Panc1 (cell line): ENCODE data around the gene SLAMF7. TPM values are rescaled to one million over a fixed set of nuclear protein-coding genes. Genes with fewer than 3 reads are reported as not detected.

ENCODE experiments used
- ATAC-seq: fragments of 200-7000 bp; cut with Tn5 transposase; 2 replicates; pipeline ENCODE4 v1.9.1; 2020; ENCODE audit warnings: mild to moderate bottlenecking, moderate library complexity
- BruUV-seq: library from RNA; stranded (reverse); fragments of 400-500 nt; replicated peaks from 2 replicates; lab custom pipeline; 2021; lab: Mats Ljungman, UMichigan
- CTCF ChIA-PET: fragments of 300-600 bp; sonication (Branson Sonifier 250); formaldehyde crosslinking; loops from one replicate; lab custom pipeline; 2022; ENCODE audit warnings: antibody characterized with exemption; lab: Charles Lee
- POLR2A ChIA-PET: fragments of 300-600 bp; sonication (Branson Sonifier 250); formaldehyde crosslinking; loops from one replicate; lab custom pipeline; 2022; ENCODE audit warnings: antibody characterized with exemption; lab: Charles Lee
- DNase-seq: peaks from one replicate; pipeline ENCODE4 v3.0.0-alpha.2; 2010; ENCODE audit warnings: low read depth, low spot score
- H3K27ac ChIP-seq: 2 replicates; pipeline ENCODE4 v1.5.1; 2011; ENCODE audit warnings: mild to moderate bottlenecking, low read length, inconsistent platforms
- H3K27me3 ChIP-seq: fragments of 200-500 bp; sonication (Bioruptor generic); 2 replicates; pipeline ENCODE4 v1.6.0; 2014; ENCODE audit warnings: low read length, inconsistent platforms; ENCODE audit not compliant: control insufficient read depth, insufficient read depth
- H3K36me3 ChIP-seq: fragments of 200-500 bp; sonication (Bioruptor generic); 2 replicates; pipeline ENCODE4 v1.5.1; 2014; ENCODE audit warnings: inconsistent platforms, mild to moderate bottlenecking, low read length, moderate library complexity; ENCODE audit not compliant: control insufficient read depth, insufficient read depth
- H3K4me1 ChIP-seq: 2 replicates; pipeline ENCODE4 v1.5.1; 2011; ENCODE audit warnings: inconsistent platforms, mild to moderate bottlenecking, low read length, moderate library complexity; ENCODE audit not compliant: control insufficient read depth, insufficient read depth
- H3K4me3 ChIP-seq, 2 experiments: 2 replicates each; pipeline ENCODE4 v1.5.1; 2011 to 2012; ENCODE audit warnings: low read depth in 2 of 2, low read length in 2 of 2, mild to moderate bottlenecking in 2 of 2, inconsistent platforms in 1 of 2, moderate library complexity in 1 of 2
- H3K9me3 ChIP-seq: fragments of 200-500 bp; sonication (Bioruptor generic); 2 replicates; pipeline ENCODE4 v1.5.1; 2014; ENCODE audit warnings: low read depth, mild to moderate bottlenecking, inconsistent platforms, low read length, moderate library complexity; ENCODE audit not compliant: control insufficient read depth, insufficient read depth
- SIN3A ChIP-seq: IDR thresholded peaks from 2 replicates; pipeline ENCODE4 v1.6.1; 2012; ENCODE audit warnings: low read depth, mild to moderate bottlenecking, low read length, moderate library complexity, borderline replicate concordance; ENCODE audit not compliant: insufficient read depth
- TCF7L2 ChIP-seq: IDR thresholded peaks from 2 replicates; pipeline ENCODE4 v1.6.1; 2011; ENCODE audit warnings: mild to moderate bottlenecking, low read depth, low read length, inconsistent platforms
- in situ Hi-C: cut with HindIII; loops from 2 replicates; pipeline ENCODE4 v1.10.0; 2016; ENCODE audit warnings: low sequenced_read_pairs, low pct_unique_long_range_greater_than_20kb
- intact Hi-C: fragments of 100-400 bp; cut with micrococcal nuclease; formaldehyde crosslinking; loops from one replicate; pipeline ENCODE4 v1.10.0; 2022; ENCODE audit not compliant: unreplicated experiment
- total RNA-seq: library from RNA; stranded (reverse); gene quantifications from one replicate; pipeline ENCODE4 v1.2.1, GENCODE V29; 2021; ENCODE audit not compliant: unreplicated experiment
- TF ChIP-seq, protein P1 (sequence below), 2 experiments: IDR thresholded peaks; 2 replicates each; pipeline ENCODE4 v1.6.1; 2011 to 2012; ENCODE audit warnings: low read depth in 2 of 2, control low read depth in 1 of 2, low read length in 1 of 2, mild to moderate bottlenecking in 1 of 2, moderate library complexity in 1 of 2; ENCODE audit not compliant: insufficient read depth in 1 of 2
- TF ChIP-seq, protein P2 (sequence below): fragments of 450-650 bp; IDR thresholded peaks from 2 replicates; pipeline ENCODE4 v1.5.1; 2017; ENCODE audit warnings: mild to moderate bottlenecking

SLAMF7 gene
- total RNA-seq, 1 experiment from 2014 or later, result 0.21 TPM

GRCh38 chr1:160724465-160725242 lies 14.4 kb upstream of the SLAMF7 start:
- Histone ChIP-seq H3K36me3 (no peaks in the 10 kb centered on the region; the same call in 1 of the 2 replicates), H3K27me3 (peaks cover 17% of the 10 kb centered on the region), H3K27ac (no peak overlapping the region), H3K4me3 (0 out of 4 replicates have a peak overlapping the region, but pooled peaks of 1 of the 2 experiments have one; percentile 23), H3K9me3 (no peaks in the 10 kb centered on the region), H3K4me1 (peaks cover 4% of the 10 kb centered on the region; the same call in 1 of the 2 replicates)
- ATAC-seq (peak; percentile 56), DNase-seq (no peak)
- TF ChIP-seq, protein P1, sequence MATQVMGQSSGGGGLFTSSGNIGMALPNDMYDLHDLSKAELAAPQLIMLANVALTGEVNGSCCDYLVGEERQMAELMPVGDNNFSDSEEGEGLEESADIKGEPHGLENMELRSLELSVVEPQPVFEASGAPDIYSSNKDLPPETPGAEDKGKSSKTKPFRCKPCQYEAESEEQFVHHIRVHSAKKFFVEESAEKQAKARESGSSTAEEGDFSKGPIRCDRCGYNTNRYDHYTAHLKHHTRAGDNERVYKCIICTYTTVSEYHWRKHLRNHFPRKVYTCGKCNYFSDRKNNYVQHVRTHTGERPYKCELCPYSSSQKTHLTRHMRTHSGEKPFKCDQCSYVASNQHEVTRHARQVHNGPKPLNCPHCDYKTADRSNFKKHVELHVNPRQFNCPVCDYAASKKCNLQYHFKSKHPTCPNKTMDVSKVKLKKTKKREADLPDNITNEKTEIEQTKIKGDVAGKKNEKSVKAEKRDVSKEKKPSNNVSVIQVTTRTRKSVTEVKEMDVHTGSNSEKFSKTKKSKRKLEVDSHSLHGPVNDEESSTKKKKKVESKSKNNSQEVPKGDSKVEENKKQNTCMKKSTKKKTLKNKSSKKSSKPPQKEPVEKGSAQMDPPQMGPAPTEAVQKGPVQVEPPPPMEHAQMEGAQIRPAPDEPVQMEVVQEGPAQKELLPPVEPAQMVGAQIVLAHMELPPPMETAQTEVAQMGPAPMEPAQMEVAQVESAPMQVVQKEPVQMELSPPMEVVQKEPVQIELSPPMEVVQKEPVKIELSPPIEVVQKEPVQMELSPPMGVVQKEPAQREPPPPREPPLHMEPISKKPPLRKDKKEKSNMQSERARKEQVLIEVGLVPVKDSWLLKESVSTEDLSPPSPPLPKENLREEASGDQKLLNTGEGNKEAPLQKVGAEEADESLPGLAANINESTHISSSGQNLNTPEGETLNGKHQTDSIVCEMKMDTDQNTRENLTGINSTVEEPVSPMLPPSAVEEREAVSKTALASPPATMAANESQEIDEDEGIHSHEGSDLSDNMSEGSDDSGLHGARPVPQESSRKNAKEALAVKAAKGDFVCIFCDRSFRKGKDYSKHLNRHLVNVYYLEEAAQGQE (IDR thresholded peaks at IDR 0.05; ENCODE audit: insufficient read depth in 1 of 2, low read depth in 2 of 2, low read length in 1 of 2), result no peak
- TF ChIP-seq, protein P2, sequence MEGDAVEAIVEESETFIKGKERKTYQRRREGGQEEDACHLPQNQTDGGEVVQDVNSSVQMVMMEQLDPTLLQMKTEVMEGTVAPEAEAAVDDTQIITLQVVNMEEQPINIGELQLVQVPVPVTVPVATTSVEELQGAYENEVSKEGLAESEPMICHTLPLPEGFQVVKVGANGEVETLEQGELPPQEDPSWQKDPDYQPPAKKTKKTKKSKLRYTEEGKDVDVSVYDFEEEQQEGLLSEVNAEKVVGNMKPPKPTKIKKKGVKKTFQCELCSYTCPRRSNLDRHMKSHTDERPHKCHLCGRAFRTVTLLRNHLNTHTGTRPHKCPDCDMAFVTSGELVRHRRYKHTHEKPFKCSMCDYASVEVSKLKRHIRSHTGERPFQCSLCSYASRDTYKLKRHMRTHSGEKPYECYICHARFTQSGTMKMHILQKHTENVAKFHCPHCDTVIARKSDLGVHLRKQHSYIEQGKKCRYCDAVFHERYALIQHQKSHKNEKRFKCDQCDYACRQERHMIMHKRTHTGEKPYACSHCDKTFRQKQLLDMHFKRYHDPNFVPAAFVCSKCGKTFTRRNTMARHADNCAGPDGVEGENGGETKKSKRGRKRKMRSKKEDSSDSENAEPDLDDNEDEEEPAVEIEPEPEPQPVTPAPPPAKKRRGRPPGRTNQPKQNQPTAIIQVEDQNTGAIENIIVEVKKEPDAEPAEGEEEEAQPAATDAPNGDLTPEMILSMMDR, result 0 out of 2 replicates have a peak, but pooled peaks have one; percentile 10
- intact Hi-C loops (loop anchor here (5.0 kb wide), 1 partner anchor 228 kb away; the partner anchor contains the start of gene ITLN2), in situ Hi-C loops (no loop called here)
- ChIA-PET POLR2A (interaction anchor here (0.6 kb wide), 1 partner anchor 267 kb away, joined by 11 read pairs; no protein-coding TSS in a partner anchor), CTCF (no interaction called here)
- BruUV-seq, result no TSS peak

GRCh38 chr1:160726114-160726497 lies 12.9 kb upstream of the SLAMF7 start:
- H3K36me3 ChIP-seq, result no peaks in the 10 kb centered on the region; the same call in 1 of the 2 replicates
- CTCF ChIA-PET, result no interaction called here
- in situ Hi-C loops (no loop called here), intact Hi-C loops (loop anchor here (2.0 to 5.0 kb wide), 2 partner anchors 105 to 226 kb away; partner anchors contain the start of gene ITLN2)
- no TSS peak for BruUV-seq
- H3K27me3 ChIP-seq, result peaks cover 15% of the 10 kb centered on the region
- no peak overlapping the region for H3K4me3 ChIP-seq
- peaks cover 4% of the 10 kb centered on the region; the same call in 1 of the 2 replicates for H3K4me1 ChIP-seq
- POLR2A ChIA-PET, result no interaction called here
- ATAC-seq (no peak), DNase-seq (no peak)
- no peaks in the 10 kb centered on the region for H3K9me3 ChIP-seq
- TF ChIP-seq SIN3A, result no peak
- TF ChIP-seq TCF7L2, result no peak
- no peak overlapping the region for H3K27ac ChIP-seq
